Retina (tissue), 1 donor: ENCODE data around the gene SPEM1.

Experiments
- DNase-seq: peaks from one replicate; pipeline ENCODE4 v3.0.0-alpha.2; 2016

Gene SPEM1

GRCh38 chr17:7419819-7420610 lies at the start of gene SPEM1:
Gene SPEM1, plus strand, starts transcription at chr17:7420324. Its CDS starts 61 bp downstream, at chr17:7420385.
- peak; percentile 53 for DNase-seq

- no peak for DNase-seq
These were observed 49.3 kb upstream of the SPEM1 start for GRCh38 chr17:7370853-7371252.

DNA sequence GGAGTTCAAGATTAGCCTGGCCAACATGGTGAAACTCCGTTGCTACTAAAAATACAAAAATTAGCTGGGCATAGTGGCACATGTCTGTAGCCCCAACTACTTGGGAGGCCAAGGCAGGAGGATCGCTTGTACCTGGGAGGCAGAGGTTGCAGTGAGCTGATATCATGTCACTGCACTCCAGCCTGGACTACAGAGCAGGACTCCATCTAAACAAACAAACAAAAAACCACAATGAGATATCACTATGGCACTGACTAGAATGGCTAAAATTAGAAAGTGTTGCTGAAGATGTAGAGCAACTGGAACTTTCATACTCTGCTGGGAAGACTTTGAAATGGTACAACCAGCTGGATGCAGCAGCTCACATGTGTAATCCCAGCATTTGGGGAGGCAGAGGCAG lies 45.8 kb upstream of the SPEM1 start:
- no peak for DNase-seq

- no peak for DNase-seq
These were observed 41.0 kb upstream of the SPEM1 start for GRCh38 chr17:7379134-7379533.

DNA sequence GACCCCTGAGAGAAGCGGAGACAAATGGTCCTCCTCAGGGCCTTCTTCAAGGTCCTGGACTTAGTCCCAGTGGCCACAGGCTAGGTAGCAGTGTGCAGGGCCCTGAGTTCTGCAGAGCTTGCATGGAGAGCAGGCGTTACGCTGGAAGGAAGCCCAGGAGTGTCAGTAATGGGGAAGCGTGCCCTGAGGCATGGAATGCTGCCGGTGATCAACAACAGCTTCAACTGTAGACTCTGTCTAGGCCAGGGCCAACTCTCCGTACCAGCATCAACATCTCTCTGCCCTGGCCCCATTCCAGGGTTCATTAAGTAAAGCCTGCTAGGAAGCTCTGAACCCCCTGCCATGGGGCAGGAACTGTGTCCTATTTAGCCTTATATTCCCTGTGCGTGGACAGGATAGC lies 39.8 kb upstream of the SPEM1 start:
- peak; percentile 34 for DNase-seq

DNA sequence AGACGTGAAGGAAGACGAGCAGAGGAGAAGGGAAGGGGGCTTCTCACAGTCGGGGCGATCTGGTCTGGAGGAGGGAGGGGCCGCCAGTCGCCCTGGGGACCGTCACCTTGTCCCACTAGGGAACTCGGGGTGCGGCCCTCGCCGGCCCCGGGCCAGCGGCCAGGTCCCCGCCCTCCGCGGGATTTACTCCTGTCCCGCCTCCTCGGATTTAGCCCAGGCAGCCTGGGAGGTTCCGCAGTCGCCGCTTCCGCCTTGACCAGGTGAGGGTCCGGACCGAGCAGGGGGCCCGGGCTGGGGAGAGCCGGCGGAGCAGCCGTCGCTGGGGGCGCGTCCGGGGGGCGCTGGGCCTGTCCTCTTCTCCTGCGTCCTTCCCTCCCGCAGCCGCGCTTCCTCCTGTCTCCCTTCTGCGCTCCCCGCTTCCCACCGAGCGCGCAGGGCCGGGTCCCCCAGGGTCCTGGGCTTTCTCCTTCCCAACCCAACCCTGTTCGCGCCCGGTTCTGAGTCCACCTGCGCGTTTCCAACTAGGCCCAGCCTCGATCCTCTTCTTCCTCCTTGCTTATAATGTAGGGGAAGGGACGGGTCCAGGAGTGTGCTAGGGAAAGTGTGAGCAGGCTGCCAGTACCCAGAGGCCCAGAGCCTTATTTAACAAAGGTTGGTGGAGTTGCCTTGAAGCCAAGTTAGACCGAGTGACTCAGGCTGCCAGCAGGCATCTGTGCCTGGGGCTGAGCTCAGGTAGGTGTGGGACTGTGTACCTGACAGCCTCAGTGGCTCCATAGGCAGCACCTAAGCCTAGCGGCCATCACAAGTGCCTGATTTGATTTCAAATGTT lies 39.1 kb upstream of the SPEM1 start, which contains the start of gene TNK1:
Gene TNK1 (plus strand): TSS at position 235 of the 829 bp plus-strand sequence. CDS start 1,838 bp downstream, outside the sequence.
- DNase-seq: peak; percentile 51

GRCh38 chr17:7382901-7383300 lies 37.2 kb upstream of the SPEM1 start:
- peak; percentile 15 for DNase-seq

DNA sequence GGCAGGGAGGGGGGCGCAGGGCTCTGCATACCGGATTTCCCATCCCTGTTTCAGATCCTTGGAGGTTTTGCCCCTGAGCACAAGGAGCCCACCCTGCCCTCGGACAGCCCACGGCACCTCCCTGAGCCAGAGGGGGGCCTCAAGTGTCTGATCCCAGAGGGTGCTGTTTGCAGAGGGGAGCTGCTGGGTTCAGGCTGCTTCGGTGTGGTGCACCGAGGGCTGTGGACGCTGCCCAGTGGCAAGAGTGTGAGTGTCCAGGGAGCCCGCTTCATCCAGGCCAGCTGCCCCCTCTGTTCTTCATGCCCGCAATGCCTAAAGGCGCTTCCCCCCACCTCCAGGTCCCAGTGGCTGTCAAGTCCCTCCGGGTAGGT lies 36.8 kb upstream of the SPEM1 start:
- DNase-seq: peak; percentile 17

DNA sequence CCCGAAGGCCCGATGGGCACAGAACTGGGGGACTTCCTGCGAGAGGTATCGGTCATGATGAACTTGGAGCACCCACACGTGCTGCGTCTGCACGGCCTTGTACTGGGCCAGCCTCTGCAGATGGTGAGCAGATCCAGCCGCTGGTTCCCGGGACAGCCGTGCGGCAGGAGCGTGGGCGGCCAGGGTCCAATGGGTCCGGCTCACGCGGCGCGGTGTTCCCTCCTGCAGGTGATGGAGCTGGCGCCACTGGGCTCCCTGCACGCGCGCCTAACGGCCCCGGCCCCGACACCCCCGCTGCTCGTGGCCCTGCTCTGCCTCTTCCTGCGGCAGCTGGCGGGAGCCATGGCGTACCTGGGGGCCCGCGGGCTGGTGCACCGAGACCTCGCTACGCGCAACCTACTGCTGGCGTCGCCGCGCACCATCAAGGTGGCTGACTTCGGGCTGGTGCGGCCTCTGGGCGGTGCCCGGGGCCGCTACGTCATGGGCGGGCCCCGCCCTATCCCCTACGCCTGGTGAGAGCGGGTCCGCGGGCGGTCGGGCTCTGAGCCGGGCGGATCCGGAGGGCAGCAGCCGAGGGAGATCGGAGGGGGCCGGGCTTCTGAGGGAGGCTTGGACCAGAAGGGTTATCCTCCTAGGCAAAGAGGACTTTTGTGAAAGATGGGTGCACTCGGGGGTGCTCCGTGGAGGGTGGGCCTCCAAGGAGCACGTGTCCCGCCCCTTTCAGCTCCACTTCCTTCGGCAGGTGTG lies 36.2 kb upstream of the SPEM1 start:
- peak; percentile 88 for DNase-seq

DNA sequence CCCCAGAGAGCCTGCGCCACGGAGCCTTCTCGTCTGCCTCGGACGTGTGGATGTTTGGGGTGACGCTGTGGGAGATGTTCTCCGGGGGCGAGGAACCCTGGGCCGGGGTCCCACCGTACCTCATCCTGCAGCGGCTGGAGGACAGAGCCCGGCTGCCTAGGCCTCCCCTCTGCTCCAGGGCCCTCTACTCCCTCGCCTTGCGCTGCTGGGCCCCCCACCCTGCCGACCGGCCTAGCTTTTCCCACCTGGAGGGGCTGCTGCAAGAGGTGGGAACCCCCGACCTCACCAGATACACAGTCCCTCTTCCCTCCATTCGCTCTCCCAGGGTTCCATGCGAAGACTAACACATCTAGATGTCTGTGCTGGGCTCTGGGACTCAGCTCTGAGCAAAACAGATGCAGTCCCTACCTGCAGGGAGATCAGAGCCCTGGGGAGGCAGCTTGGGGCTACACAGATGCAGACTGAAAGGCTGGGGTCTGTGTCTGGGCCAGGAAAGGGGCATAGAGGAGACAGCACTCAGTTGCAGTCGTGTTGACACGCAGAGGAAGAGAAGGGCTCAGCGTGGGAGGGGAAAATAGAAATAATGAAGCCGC lies 35.5 kb upstream of the SPEM1 start:
- no peak for DNase-seq

GRCh38 chr17:7388856-7389255 lies 31.3 kb upstream of the SPEM1 start:
- no peak for DNase-seq

GRCh38 chr17:7389924-7390910 lies 29.9 kb upstream of the SPEM1 start:
- DNase-seq: no peak

DNA sequence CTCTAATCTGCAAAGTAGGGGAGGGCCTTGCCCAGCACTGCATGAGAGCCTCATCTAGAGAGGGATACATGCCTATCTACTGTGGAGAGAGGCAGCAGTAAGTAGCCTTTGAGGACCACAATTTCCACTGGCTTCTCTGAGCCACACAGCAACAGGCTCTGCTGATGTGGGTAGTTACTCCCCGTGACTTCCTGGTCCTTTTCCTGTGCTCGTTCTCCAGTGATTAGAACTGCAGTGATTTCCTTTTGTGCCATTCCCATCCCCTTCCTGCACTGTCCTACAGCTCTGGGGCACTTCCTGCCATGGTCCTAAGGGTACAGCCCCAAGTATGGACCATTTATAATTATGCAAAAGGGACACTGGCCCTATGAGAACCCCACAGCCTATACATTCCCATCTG lies 28.8 kb upstream of the SPEM1 start:
- DNase-seq: no peak

- peak; percentile 55 for DNase-seq
These were observed 27.2 kb upstream of the SPEM1 start for GRCh38 chr17:7392696-7393612.

DNA sequence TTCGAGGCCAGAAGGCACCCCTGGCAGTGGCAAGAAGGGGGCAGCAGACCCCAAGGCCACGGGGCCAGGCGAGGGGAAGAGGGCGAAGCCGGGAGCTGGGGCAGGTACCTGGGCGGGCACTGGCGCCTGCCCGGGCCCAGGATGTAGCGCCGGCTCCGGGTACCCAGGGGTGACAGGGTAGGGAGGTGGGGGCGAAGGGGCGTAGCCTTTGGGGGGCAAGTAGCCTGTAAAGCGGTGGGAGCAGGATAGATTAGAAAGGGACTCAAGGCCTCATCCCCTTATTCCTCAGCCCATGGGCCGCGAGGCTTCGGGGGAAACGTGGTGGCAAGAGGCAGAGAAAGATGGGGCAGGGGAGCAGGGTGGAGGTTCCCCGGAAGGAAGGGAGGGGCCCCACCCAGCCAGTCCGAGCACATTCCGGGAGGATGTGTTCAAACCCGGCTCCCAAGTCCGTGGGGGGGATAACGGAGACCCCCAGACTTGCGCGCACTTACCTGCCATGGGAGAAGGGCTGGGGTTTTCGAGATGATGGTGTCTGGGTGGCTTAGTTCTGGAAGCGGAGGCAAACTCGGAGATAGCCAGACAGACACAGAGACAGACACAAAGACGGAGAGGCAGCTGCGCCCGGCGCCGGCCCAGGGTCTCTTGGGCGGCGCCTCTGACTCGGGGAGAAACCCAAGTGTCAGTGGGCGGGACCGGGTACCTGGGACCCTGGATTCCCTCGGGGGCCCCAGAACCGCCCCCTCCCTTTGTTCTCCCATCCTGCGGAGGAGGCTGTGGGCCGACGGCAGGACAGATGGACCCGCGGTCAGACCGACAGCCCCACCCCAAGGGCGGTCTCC lies 26.3 kb upstream of the SPEM1 start:
- DNase-seq: peak; percentile 75

GRCh38 chr17:7394452-7395191 lies 25.5 kb upstream of the SPEM1 start, which contains the start of gene PLSCR3:
Gene PLSCR3, minus strand, starts transcription at chr17:7394525. Its CDS starts 415 bp downstream, at chr17:7394110.
- peak; percentile 92 for DNase-seq

DNA sequence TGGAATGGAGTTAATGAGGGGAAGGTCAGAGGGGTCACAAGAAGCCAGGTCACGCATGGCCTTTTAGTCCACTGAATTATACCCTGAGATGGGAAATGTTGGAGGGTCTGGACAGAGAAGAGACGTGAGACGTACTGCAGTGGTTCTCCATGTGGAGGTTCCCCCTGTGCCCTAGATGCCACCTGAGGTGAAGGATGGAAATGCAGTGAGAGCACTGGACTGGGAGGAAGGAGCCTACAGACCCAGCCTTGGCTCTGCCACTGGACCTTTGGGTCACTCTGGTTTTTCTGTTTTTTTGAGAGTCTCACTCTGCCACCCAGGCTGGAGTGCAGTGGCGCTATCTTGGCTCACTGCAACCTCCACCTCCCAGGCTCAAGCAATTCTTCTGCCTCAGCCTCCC lies 24.0 kb upstream of the SPEM1 start:
- DNase-seq: no peak

DNA sequence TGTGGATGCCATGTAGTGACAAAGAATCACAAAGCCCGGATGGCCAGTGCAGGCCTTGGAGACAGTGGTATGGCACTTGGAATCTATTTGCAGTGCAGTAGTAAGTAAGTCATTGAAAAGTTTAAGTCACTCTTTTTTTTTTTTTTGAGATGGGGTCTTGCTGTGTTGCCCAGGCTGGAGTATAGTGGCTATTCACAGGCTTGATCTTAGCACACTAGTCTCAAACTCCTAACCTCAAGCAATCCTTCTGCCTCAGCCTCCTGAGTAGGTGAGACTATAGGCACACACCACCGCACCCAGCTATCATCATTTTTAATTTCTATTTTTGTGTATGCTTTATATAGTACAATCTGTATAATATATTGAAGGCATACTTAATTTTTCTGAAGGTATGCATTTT lies 21.5 kb upstream of the SPEM1 start:
- no peak for DNase-seq
